Ishikawa (cell line): ENCODE measurements around the gene LAMTOR3.

ENCODE experiments used
- CEBPB ChIP-seq: IDR thresholded peaks from 2 replicates; pipeline ENCODE4 v1.6.1; 2012
- CREB1 ChIP-seq: IDR thresholded peaks from 2 replicates; pipeline ENCODE4 v1.6.1; 2012; ENCODE audit warnings: low read depth
- EGR1 ChIP-seq: IDR thresholded peaks from 2 replicates; pipeline ENCODE4 v1.6.1; 2012
- EP300 ChIP-seq: IDR thresholded peaks from 2 replicates; pipeline ENCODE4 v1.6.1; 2012; ENCODE audit warnings: borderline replicate concordance
- FOXM1 ChIP-seq: IDR thresholded peaks from 2 replicates; pipeline ENCODE4 v1.6.1; 2012; ENCODE audit warnings: low read depth, borderline replicate concordance
- MAX ChIP-seq: IDR thresholded peaks from 2 replicates; pipeline ENCODE4 v1.6.1; 2012
- NFIC ChIP-seq: IDR thresholded peaks from 2 replicates; pipeline ENCODE4 v1.6.1; 2012
- RAD21 ChIP-seq: IDR thresholded peaks from 2 replicates; pipeline ENCODE4 v1.6.1; 2012; ENCODE audit warnings: low read depth
- TAF1 ChIP-seq: IDR thresholded peaks from 2 replicates; pipeline ENCODE4 v1.6.1; 2012; ENCODE audit warnings: low read depth, mild to moderate bottlenecking
- TCF12 ChIP-seq: IDR thresholded peaks from 2 replicates; pipeline ENCODE4 v1.6.1; 2012; ENCODE audit warnings: low read depth
- TEAD4 ChIP-seq: IDR thresholded peaks from 2 replicates; pipeline ENCODE4 v1.6.1; 2012
- YY1 ChIP-seq: IDR thresholded peaks from 2 replicates; pipeline ENCODE4 v1.6.1; 2012; ENCODE audit warnings: low read depth
- ZBTB7A ChIP-seq: IDR thresholded peaks from 2 replicates; pipeline ENCODE4 v1.6.1; 2012; ENCODE audit warnings: low read depth
- TF ChIP-seq, protein P1 (sequence below): IDR thresholded peaks from 2 replicates; pipeline ENCODE4 v1.6.1; 2012; ENCODE audit warnings: low read depth, mild to moderate bottlenecking
- TF ChIP-seq, protein P2 (sequence below): IDR thresholded peaks from 2 replicates; pipeline ENCODE4 v1.6.1; 2012

LAMTOR3 gene

DNA sequence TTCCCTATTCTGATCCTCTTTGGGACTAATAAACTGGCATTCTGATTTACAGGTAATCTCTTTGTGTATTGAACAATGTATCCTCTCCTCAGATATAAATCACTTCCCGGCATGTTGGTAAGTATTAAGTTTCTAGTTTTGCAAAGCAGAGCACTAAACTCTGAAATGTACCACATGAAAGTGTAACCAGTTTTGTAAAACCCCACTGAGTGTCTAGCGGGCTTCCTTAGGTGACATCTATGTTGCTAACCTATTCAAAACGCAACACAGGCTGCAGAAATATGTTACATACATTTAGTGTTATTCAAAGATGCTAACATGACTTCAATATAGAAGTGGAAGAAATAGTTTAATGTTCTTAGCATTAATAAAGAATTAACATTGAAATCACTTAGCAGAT is 26.9 kb upstream of the LAMTOR3 start:
- TF ChIP-seq ZBTB7A = no peak
- no peak for TF ChIP-seq CREB1
- TF ChIP-seq TEAD4 = no peak
- TF ChIP-seq YY1 = no peak

DNA sequence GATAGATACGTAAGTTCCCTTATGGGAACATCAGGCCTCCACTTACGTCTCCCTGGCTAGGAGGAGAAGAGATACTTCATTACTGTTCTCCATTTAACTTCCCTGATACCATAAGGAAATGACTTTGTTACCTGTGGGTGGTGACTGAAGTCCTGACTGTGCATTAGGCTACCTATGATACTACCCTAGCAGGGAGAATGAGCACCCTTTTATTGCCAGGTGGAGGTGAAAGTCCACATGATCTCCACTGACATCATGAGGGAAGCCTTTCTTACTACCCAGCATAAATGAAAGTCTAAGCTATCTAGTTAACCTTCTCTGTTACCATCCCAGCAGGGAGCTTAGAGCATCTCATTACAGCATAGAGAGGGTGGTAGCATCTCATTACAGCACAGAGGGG is 24.4 kb upstream of the LAMTOR3 start:
- TF ChIP-seq EP300 (no peak), TCF12 (no peak), MAX (no peak), CEBPB (no peak), TAF1 (no peak), FOXM1 (no peak), YY1 (no peak), NFIC (no peak), ZBTB7A (no peak), CREB1 (no peak), EGR1 (no peak), TEAD4 (no peak), RAD21 (no peak)
- TF ChIP-seq, protein P1, sequence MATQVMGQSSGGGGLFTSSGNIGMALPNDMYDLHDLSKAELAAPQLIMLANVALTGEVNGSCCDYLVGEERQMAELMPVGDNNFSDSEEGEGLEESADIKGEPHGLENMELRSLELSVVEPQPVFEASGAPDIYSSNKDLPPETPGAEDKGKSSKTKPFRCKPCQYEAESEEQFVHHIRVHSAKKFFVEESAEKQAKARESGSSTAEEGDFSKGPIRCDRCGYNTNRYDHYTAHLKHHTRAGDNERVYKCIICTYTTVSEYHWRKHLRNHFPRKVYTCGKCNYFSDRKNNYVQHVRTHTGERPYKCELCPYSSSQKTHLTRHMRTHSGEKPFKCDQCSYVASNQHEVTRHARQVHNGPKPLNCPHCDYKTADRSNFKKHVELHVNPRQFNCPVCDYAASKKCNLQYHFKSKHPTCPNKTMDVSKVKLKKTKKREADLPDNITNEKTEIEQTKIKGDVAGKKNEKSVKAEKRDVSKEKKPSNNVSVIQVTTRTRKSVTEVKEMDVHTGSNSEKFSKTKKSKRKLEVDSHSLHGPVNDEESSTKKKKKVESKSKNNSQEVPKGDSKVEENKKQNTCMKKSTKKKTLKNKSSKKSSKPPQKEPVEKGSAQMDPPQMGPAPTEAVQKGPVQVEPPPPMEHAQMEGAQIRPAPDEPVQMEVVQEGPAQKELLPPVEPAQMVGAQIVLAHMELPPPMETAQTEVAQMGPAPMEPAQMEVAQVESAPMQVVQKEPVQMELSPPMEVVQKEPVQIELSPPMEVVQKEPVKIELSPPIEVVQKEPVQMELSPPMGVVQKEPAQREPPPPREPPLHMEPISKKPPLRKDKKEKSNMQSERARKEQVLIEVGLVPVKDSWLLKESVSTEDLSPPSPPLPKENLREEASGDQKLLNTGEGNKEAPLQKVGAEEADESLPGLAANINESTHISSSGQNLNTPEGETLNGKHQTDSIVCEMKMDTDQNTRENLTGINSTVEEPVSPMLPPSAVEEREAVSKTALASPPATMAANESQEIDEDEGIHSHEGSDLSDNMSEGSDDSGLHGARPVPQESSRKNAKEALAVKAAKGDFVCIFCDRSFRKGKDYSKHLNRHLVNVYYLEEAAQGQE = no peak
- TF ChIP-seq, protein P2, sequence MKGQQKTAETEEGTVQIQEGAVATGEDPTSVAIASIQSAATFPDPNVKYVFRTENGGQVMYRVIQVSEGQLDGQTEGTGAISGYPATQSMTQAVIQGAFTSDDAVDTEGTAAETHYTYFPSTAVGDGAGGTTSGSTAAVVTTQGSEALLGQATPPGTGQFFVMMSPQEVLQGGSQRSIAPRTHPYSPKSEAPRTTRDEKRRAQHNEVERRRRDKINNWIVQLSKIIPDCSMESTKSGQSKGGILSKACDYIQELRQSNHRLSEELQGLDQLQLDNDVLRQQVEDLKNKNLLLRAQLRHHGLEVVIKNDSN = no peak

DNA sequence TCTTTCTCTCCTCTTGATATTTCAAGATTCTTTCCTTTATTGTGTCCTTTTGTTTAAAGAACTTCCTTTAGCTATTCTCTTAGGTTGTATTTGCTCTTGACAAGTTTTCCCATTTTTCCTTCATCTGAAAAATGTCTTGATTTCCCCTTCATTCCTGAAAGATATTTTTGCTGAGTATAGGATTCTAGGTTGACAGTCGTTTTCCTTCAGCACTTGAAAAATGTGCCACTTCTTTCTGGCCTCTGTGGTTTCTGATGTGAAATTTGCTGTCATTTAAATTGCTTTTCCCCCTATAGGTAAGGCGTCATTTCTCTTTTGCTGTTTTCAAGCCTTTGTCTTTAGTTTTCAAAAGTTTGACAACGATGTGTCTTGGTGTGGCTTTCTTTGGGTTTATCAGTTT is 23.3 kb upstream of the LAMTOR3 start:
- TF ChIP-seq ZBTB7A = no peak
- TF ChIP-seq NFIC = no peak
- no peak for TF ChIP-seq TCF12
- TF ChIP-seq, protein P1 = no peak
- no peak for TF ChIP-seq MAX
- TF ChIP-seq CEBPB = no peak
- no peak for TF ChIP-seq EP300
- no peak for TF ChIP-seq EGR1
- TF ChIP-seq FOXM1 = no peak
- TF ChIP-seq, protein P2 = no peak
- TF ChIP-seq RAD21 = no peak
- no peak for TF ChIP-seq CREB1
- TF ChIP-seq TEAD4 = no peak
- no peak for TF ChIP-seq TAF1
- no peak for TF ChIP-seq YY1

DNA sequence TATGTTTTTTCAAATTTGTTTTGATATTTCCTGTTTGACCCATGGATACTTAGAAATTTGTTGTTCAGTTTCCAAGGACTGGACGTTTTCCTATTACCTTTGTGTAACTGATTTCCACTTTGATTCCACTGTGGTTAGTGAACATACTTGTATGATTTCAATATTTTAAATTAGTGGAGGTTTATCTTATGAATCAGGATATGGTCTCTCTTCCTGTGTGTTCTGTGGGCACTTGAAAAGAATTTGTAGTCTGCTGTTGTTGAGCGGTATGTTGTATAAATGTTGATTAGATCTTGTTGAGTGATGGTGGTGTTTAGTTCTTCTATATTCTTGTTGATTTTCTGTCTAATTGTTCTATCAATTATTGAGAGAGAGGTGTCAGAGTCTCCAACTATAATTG is 21.2 kb upstream of the LAMTOR3 start:
- TF ChIP-seq EGR1 = no peak
- TF ChIP-seq, protein P2 = no peak
- no peak for TF ChIP-seq TEAD4
- TF ChIP-seq, protein P1 = no peak
- no peak for TF ChIP-seq FOXM1
- no peak for TF ChIP-seq RAD21
- no peak for TF ChIP-seq TCF12
- TF ChIP-seq YY1 = no peak
- no peak for TF ChIP-seq EP300
- no peak for TF ChIP-seq NFIC
- TF ChIP-seq CEBPB = no peak
- TF ChIP-seq MAX = no peak
- TF ChIP-seq TAF1 = no peak
